HG02943 (cell line): ENCODE measurements around the gene PPP1R9A.

Experiments used
- ATAC-seq: cut with Tn5 transposase; IDR thresholded peaks from one replicate; pipeline ENCODE4 v1.9.1; 2021; ENCODE audit warnings: mild to moderate bottlenecking, low read depth, moderate library complexity; ENCODE audit not compliant: unreplicated experiment

Gene PPP1R9A

DNA sequence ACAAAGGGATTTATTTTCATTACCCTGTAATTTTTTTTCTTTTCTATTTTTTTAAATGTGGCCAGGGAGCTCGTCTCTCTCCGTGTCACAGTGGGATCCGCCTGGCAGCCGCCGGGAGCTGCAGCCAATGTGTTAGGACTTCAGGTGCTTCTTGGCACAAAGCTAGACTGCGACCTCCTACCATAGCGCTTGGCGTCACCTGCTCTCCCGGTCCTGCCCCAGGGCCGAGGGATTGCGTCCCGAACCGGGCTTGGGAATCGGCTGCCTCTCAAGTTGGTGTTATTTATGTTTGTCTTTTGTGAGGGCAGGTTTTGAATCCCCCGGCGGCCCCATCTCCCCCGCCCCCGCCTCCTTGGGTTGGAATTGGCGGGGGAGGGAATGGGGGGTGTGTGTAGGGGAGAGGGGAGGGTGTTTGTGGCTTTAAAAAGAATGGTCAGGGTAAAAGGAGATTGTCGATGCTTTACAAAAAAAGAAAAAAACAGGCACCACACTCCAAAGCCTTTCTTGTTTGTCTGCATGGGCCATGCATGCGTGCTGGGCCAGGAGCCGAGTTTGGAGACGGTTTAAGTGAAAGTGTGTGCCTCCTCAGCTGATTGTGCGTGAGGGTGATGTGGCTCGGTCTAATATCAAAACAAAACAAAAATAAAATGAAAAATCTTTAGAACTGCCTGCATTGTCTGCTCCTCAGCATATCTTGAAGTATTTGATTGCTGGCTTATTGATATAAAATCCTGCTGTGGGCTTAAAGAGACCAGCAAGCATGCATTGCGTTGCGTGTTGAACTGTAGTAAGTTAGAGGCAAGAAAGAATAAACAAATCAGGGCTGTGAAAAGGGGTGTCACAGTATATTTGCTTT is 1.2 kb downstream of the PPP1R9A start:
- no peak for ATAC-seq

DNA sequence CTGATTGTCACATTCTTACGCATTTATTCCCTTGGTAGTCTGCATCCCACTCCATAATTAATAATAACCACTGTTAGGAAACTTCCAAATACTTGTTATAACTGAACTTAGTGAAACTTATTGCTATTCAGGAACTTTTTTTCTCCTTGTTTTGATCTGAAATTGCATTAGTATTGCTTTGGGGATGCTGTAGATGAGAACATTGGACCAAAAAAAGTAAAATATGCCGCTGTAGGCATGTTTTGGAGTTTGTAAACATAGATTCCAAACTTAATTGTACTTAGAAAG is 1.7 kb downstream of the PPP1R9A start:
- ATAC-seq = no peak

DNA sequence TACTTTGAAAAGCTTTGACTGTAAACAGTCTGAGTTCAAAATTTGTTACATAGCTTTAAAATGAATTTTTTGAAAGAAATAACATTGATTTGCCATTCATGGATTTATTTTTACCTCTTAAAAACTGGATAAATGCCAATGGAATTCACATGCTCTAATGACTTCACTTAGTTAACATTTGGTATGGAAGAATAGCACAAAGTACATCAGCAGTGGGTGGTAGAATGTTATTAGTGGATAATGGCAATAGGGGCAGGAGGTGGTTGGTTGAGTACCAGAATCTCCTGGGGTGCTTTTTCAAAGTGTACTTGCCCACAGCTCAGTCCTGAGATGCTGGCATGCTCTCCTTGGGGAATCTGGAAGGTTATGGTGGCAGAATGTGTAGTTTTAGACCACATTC is 4.7 kb downstream of the PPP1R9A start:
- no peak for ATAC-seq

DNA sequence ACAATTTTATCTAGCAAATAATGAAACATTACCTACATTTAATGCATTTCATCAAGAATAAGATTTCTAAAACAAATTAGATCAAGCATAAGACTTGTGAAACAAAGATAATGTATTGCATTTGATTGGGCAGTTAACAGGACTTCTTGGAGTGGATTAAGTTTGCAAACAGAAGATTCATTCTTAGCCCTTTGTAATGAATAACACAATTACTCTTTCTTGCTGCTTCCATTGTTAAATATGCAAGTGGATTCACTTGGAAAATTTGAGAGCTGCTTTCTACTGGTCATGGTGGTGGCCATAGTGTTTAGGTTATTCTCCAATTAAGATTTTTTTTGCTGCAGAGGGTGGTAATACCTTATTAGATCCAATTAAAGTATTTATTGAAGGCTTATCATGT is 6.0 kb downstream of the PPP1R9A start:
- ATAC-seq = no peak

DNA sequence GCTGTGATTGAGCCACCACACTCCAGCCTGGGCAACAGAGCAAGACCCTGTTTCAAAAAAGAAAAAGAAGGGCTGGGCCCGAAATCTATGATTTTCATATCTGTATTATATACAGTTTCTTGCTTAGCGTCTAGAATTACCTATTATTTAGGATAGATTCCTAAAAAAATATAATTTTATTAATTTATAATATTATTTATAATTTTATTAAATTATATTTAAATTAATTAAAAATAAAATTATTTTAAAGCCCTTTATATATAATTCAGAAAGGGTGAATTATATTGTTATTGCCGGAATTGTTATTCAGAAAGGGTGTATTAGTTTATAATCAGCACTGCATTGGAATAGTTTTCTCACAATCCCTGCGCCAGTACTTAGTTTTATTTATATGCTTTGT is 14.5 kb downstream of the PPP1R9A start:
- ATAC-seq = no peak

DNA sequence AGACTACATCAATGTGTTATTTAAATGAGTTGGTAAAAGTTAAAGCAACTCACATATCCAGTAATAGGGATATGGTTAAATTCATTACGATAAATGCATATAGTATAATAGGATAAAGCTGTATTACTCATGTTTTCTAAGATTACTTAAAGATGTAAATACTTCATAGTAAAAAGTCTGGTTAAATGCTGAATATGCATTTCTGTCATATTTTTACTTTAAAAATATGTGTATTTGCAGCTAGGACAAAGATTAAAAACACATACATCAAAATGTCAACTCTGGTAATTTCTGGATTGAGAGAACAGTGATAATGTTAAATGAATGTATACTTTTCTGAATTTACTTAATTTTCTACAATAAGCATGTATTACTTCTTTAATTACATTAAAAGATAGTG is 15.1 kb downstream of the PPP1R9A start:
- ATAC-seq = no peak

DNA sequence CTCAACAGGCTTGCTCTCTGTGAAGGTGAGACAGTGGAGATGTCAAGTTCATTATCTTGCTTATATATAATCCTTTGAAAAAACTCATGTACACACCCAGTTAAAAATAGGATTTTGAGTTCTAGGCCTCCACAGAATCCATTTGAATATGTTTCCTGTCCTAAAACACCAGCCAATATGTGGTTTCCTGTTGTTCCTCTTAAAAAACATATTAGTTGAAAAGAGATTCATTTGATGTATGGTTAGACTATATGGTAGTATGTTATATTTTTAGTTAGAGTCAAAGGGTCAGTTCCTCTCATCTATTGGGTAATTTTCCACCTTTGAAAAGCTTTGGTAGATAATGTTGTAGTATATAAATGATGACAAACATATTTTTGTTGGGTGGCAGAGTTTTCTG is 16.0 kb downstream of the PPP1R9A start:
- ATAC-seq = no peak

DNA sequence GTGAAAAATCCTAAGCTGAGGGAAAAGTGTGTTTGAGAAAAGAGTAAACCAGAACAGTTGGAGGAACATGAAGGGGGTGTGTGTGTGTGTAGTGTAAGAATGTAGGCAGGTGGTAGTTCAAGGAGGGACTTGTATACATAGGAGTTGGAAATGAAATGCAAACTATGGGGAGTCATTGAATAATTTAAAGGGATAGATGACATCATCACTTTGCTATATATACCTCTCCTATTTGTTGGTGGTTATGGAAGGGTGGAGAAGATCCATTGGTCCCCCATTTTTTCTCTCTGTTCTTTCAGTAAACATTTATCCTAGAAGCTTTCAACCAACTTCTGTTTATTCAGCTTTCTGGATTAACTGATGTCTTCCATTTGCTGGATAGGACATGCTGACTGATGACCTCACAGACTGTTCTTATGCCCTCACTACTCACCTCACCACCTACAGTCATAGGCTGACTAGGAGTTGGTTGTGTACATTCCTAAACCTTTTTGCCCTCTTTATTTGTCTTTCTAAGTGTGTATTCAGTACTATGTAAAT is 20.8 kb downstream of the PPP1R9A start:
- ATAC-seq = no peak

DNA sequence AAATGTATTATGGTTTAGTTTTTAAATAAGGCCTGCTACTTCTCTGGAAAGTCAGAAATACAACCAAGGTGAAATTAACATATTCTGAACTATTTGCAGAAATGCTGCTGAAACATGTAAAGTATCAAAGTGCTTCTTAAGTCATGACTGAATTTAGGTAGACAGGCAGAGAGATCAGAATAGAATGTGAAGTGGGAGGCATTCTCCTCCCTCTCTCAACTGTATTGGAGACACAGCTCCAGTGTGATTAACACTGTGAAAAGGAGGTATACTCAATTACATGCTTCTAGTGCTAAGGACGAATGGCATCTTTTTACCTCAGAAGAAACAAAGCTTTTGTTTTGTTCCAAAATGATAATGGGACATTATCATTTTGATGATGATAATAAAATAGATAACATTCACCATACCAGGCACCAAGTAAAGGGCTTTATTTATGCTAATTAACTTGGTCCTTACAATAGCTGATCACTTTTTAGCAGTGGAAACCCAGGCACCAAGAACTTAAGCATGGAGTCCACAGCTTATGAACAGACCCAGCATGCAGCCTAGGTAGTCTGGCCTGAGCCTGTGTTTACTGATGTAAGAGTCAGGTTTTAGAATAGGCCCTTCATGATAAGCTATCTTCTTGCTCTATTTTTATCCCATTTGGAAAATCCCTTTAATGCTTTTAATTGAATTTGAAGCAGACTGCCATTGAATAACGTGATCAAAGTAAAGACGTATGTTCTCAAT is 26.0 kb downstream of the PPP1R9A start:
- ATAC-seq = no peak

DNA sequence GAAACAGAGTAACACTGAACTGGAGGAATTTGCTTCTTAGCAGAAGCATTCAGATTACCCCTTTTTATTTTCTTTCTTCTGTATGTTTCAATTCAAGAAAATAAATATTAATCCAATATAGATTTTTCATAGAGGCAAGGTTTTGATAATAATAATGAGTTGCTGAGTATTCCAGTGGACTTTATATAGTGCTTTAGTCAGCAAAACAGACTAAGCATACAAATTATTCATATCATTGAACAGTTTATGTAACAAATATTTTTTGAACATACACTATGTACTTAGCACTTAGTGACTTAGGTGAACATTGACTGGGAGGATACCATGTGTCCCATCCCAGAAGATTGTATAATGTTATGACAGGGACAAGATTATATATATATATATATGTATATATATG is 32.0 kb downstream of the PPP1R9A start:
- no peak for ATAC-seq

DNA sequence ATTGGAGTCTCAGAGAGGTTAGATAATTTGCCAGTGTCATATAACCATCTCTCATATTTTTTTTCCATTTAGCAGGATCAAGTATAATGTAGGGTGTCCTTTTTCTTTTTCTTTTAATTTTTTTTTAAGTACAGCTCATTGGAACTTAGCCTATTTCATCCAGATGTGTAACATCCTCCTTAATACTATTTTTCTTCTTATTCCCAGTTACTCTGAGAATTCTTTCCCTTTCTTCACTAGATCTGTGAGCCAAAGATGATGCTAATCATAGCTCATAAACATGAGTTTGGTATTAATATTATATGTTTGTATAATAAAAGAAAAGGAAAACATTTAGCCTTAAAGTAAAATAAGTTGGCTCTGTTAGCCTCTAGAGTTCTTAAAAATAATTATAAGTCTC is 32.8 kb downstream of the PPP1R9A start:
- no peak for ATAC-seq

DNA sequence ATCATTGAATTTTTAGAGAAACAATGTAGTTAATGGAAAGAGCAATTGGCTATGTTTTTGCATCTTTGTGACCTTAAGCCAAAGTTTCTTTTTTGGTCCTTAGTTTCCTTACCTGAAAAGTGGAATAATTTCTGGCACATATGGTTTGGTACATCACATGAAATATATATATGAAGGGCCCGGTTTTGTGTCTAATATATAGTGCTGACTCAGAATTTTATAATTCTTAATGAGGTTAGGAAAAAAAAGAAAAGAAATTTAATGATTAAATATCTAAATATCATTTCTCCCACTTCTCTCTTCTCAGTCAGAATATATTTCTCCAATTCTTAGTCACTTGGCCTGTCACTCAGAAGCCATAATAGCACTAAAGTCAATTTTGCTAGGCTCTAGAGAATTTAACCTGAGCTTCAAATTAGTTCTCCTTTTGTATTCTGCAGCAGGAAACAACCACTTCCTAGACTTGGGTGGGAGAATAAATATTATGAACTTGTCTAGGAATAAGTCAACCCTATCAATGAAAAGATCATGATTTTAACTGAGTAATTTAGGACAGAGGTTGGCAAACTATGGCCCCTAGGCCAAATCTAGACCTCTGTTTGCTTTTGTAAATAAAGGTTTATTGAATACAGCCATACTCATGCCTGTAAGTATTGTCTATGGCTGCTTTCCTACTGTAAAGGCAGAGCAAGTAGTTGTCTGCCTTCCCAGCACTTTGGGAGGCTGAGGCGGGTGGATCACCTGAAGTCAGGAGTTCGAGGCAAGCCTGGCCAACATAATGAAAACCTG is 34.6 kb downstream of the PPP1R9A start:
- ATAC-seq = no peak

DNA sequence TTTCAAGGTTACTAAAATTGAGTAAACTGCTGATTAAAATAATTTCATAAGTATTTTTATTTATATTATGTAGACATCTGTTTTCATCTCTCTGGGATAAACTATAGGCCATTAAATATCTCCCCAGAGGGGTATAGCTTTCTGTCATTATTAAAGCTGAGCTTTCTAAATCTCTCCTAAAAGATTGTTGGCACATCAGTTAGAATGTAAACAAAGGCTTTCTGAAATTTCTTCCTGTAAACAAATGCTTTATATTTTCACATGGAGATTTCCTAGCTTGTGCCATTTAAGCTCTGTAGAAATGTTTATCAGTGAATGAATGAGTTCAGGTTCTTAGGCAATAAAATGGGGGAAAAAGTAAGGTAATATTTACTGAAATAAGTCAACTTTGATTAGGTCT is 35.7 kb downstream of the PPP1R9A start:
- no peak for ATAC-seq

DNA sequence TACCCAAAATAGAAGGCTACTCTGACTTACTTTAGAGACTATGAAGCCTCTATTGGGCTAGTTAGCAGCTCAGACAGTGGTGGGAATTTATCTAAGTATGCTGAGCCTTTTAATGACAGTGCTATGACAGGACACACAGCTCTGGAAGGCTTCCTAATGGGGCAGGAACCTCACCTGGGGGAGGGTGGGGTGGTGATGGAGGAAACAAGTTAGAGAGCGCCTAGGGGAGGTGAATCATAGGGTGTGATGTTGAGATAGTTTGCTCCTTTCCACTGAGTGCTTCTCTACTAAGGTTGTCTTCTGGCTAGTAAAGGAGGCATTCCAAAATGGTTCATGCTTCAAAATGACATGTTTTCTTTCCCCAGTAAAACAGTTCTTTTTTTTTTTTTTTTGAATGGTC is 42.1 kb downstream of the PPP1R9A start:
- no peak for ATAC-seq

DNA sequence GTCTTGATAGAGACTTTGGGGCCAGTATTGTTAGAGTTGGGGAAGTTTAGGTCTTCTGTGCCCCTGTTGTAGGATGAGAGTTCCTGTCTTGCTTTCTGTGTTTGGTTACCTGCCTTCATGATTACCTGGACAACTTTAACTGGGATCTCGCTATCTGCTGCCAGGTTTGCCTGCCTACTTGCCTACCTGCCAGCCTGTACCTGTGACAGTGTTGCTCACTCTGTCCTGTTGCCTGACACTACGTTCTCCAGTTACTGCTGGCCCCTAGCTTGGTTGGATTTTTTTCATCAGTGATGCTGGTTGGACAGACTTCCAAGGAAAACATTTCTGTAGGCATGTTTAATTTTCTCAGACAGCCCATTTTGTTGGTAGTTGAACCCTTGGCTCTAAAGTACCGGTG is 48.4 kb downstream of the PPP1R9A start:
- no peak for ATAC-seq

DNA sequence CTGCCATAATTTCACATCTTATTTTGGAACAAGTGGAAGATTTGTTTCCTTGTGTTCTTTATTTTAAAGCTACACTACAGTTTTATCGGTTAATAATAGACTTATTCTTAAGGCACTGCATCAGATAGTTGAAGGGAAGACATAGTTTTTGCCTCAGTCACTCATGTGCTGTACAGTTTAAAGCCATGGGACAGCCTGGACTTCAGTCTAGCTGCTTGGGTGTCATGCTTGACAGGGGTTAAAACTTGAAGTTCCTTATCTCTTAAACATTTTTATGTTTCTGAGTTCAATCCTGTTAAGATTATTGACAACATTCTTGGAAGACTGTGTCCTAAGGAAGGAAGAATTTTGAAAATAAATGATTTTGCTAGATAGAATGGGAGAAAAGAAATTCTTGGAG is 49.7 kb downstream of the PPP1R9A start:
- no peak for ATAC-seq

DNA sequence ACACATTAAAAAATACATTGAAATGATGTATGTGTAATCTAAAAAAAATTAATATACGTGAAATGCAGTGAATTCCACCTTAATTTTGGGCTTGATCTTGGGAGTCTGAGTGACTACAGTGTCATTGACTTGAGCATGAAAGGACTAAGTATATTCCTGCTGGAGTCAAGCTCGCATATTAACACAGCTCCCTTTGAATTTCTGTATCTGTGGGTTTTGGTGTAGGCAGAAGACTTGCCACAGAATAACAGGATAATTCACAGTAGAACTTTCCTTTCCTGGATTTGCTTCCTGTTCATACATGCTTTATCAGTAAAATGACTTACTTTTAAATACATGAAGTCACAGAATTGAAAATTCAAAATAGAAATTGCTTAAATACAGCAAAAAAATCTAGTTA is 55.3 kb downstream of the PPP1R9A start:
- no peak for ATAC-seq

DNA sequence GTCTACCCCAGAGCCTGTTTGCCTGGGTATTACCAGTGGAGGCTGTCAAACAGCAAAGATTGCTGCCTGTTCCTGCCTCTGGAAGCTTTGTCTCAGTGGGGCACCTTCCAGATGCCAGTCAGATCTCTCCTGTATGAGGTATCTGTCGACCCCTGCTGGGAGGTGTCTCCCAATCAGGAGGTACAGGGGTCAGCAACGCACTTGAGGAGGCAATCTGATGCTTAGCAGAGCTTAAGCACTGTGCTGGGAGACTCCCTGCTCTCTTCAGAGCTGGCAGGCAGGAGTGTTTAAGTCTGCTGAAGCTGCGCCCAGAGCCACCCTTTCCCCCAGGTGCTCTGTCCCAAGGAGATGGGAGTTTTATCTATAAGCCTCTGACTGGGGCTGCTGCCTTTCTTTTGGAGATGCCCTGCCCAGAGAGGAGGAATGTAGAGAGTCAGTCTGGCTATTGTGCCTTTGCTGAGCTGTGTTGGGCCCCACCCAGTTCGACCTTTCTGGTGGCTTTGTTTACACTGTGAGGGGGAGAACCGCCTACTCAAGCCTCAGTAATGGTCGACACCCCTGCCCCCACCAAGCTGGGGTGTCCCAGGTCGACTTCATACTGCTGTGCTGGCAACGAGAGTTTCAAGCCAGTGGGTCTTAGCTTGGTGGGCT is 62.2 kb downstream of the PPP1R9A start:
- no peak for ATAC-seq

DNA sequence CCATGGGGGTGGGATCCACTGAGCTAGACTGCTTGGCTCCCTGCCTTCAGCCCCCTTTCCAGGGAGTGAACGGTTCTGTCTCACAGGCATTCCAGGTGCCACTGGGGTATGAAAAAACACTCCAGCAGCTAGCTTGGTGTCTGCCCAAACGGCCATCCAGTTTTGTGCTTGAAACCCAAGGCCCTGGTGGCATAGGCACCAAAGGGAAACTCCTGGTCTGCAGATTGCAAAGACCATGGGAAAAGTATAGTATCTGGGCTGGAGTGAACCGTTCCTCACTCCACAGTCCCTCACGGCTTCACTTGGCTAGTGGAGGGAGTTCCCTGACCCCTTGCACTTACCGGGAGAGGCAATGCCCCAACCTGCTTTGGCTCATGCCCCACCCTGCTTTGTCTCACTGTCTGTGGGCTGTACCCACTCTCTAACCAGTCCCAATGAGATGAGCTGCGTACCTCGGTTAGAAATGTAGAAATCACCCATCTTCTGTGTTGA is 62.7 kb downstream of the PPP1R9A start:
- ATAC-seq = no peak

DNA sequence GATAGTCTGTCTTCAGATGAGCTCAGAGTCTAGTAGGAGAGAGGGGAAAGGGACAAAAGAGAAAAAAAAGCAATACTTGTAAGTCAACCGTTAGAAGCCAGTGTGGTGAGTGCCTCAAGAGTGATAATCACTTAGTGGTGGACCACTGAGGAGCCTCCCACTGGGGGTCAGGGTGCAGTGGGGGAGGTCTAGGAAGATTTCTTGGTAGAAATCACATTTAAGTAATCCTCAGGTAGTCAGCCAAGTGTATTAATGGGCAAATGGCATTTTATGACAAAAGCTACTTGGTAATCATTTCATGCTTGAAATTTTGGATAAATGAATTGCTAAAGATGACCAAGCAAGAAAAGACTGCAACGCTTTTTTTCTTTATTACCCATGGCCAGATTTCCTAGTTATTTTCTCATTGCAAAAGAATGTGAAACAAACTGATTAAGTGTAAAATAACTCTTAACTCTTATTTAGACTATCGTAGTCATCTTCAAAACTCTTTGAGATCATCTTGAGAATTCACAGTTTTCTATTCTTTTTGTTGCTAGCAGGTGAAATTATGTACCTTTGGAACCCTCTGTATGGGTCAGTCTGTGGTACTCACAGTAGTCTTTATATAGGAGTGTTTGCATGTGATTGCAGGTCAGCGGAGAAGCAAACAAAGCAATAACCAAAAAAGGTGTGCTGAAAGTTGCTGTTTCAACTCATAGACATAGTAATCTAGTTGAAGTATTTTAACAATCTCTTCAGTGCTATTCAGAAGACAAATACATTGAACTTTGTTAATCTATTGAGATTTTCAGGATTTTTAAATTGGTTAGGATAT is 63.9 kb downstream of the PPP1R9A start:
- no peak for ATAC-seq
